WERI-Rb-1 (cell line): ENCODE results near the gene POLR2F.
"Not testable (repeated sequence)": the region's sequence is repeated elsewhere in the genome, so short reads cannot be mapped to it uniquely, and the experiment has no call there.

ENCODE experiments used
- DNase-seq: peaks from one replicate; pipeline ENCODE4 v3.0.0-alpha.2; 2020
- H3K27ac ChIP-seq: fragments of 250-450 bp; sonication (Bioruptor Pico); 2 replicates; pipeline ENCODE4 v1.5.1; 2020; ENCODE audit warnings: mild to moderate bottlenecking, moderate library complexity
- H3K27me3 ChIP-seq: fragments of 250-450 bp; sonication (Bioruptor Pico); 2 replicates; pipeline ENCODE4 v1.5.1; 2021; ENCODE audit warnings: mild to moderate bottlenecking, low read depth, moderate library complexity; ENCODE audit not compliant: insufficient read depth, severe bottlenecking
- H3K36me3 ChIP-seq: fragments of 250-450 bp; sonication (Bioruptor Pico); 2 replicates; pipeline ENCODE4 v1.5.1; 2020; ENCODE audit warnings: mild to moderate bottlenecking, moderate library complexity
- H3K4me3 ChIP-seq: 2 replicates; pipeline ENCODE4 v1.5.1; 2011; ENCODE audit warnings: low read depth, mild to moderate bottlenecking, control low read depth, low read length
- H3K9me3 ChIP-seq: fragments of 250-450 bp; sonication (Bioruptor Pico); 2 replicates; pipeline ENCODE4 v1.5.1; 2021; ENCODE audit warnings: mild to moderate bottlenecking, moderate library complexity; ENCODE audit not compliant: severe bottlenecking
- TF ChIP-seq, protein P1 (sequence below): IDR thresholded peaks from 2 replicates; pipeline ENCODE4 v1.5.1; 2011; ENCODE audit warnings: low read depth, mild to moderate bottlenecking, control low read depth, inconsistent platforms, low read length

The POLR2F gene

DNA sequence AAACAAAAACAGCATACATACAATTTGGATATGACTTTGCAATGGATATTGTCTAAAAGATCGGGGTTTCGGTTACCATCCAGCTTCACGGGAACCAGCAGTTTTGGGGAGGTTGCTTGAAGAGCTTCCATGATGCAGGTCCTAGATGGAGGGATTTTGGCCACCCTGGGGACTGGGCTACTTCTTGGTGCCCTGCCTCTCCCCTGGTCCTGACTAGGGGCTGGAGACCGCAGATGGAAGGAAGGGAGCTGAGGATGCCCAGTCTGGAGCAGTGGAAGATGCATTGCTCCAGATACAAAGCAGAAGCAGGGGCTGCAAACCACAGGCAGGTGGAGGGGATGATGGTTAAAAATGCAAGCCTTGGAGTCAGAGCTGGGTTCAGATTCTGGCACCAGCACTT lies 17.4 kb downstream of the POLR2F start:
- Histone ChIP-seq H3K9me3 (no peaks in the 10 kb centered on the region), H3K27ac (no peak overlapping the region), H3K36me3 (peaks cover 19% of the 10 kb centered on the region), H3K27me3 (no peaks in the 10 kb centered on the region), H3K4me3 (no peak overlapping the region)
- no peak for DNase-seq
- TF ChIP-seq, protein P1, sequence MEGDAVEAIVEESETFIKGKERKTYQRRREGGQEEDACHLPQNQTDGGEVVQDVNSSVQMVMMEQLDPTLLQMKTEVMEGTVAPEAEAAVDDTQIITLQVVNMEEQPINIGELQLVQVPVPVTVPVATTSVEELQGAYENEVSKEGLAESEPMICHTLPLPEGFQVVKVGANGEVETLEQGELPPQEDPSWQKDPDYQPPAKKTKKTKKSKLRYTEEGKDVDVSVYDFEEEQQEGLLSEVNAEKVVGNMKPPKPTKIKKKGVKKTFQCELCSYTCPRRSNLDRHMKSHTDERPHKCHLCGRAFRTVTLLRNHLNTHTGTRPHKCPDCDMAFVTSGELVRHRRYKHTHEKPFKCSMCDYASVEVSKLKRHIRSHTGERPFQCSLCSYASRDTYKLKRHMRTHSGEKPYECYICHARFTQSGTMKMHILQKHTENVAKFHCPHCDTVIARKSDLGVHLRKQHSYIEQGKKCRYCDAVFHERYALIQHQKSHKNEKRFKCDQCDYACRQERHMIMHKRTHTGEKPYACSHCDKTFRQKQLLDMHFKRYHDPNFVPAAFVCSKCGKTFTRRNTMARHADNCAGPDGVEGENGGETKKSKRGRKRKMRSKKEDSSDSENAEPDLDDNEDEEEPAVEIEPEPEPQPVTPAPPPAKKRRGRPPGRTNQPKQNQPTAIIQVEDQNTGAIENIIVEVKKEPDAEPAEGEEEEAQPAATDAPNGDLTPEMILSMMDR = no peak

DNA sequence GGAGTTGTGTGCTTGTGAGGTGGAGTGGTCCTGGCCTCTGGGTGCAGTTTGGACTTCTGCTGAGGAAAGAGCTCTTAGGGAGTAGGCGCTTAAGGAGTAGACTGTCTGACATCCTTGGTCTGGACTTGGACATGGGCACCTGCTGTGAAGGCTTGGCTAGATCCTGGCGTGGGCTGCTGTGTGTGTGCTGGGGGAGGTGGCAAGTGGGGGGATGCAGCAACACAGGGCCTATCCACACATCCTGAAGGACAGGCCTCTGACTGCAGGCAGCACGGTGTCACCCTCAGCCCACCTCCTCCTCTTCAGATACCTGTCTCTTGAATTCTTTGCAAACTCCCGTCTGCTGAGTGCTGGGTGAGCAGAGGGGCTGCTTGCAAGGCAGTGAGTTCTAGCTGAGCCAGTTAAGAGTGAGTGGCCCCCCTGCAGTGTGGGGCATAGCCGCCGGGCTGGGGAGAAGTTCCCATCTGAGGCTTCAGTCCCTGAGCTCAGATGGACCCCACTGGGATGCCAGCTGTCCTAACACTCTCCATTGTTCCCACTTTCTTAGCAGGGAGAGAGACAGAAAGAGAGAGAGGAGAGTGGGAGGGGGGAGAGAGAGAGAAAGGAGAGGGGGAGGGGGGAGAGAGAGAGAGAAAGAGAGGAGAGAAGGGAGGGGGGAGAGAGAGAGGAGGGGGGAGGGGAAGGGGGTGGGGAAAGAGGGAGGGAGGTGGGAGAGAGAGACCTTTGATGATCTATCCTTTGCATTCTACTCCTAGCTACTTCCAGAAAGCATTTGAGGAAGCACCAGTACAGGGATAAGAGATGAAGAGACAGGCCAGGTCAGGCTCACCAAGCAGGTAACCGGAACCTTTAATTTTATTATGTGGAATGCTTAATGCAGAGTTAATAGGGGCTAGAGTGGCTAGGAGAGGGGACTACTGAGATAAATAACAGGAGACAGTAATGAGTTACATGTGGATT lies 18.3 kb downstream of the POLR2F start:
- H3K9me3 ChIP-seq = no peaks in the 10 kb centered on the region
- H3K4me3 ChIP-seq = no peak overlapping the region
- no peak for DNase-seq
- no peaks in the 10 kb centered on the region for H3K27me3 ChIP-seq
- H3K36me3 ChIP-seq = peaks cover 19% of the 10 kb centered on the region
- TF ChIP-seq, protein P1 = no peak
- no peak overlapping the region for H3K27ac ChIP-seq

DNA sequence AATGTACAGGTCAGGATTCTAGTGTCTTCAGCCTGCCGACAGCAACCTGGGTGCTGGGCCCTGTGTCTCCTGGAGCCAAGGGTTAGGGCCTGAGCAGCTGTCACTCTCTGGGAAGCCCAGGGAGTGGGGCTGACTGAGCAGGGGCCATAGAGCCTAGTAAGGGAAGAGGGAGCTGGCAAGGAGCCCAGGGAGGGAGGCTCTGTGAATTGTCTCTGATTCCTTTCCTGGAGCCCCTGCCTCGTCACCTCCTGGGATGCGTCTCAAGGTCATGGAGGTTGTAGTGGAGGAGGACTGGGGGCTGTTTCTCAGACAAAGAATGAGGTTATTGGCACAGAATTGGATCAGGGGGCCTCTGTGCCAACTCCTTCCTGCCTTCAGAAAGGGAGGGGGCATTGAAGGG lies 19.0 kb downstream of the POLR2F start:
- no peaks in the 10 kb centered on the region for H3K9me3 ChIP-seq
- TF ChIP-seq, protein P1 = no peak
- no peaks in the 10 kb centered on the region for H3K27me3 ChIP-seq
- no peak overlapping the region for H3K4me3 ChIP-seq
- no peak overlapping the region for H3K27ac ChIP-seq
- peaks cover 12% of the 10 kb centered on the region for H3K36me3 ChIP-seq
- DNase-seq = no peak

DNA sequence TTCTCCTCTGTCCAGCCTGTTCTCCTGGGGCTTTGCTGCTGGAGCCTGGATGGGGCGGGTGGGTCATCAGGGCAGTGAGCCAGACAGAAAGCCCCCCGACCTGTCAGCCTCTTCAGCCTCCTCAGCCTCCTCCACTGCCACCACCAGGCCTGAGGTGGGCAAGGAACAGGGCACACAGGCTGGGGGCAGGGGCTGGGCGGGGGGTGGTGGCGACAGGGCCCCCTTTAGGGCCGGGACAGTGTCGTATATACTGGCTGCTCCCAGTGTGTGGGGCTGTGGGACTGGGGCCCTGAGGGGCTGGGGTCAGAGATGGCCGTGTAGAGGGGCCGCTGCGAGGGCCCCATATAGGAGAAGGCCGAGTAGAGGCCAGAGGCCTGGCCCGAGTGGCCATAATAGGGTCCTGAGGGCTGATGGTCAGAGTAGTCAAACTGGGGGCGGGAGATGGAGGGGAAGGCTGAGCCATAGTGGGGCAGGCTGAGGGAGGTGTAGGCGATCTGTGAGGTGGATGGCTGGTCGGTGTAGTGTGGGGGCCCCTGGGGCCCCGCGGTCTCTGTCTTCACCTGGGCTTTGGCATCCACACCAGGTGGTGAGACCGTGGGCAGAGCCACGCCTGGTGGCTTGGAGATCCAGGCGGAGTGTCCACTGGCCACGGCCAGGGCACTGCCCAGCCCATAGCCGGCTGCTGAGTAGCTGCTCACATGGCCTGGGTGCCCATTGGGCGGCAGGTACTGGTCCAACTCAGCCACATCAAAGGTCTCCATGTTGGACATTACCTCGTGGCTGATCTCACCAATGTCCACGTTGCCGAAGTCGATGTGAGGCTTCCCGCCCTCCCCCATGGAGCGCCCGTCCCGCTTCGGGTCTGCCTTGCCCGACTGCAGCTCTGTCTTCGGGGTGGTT lies 20.0 kb downstream of the POLR2F start:
- no peak for DNase-seq
- H3K4me3 ChIP-seq = no peak overlapping the region
- H3K36me3 ChIP-seq = peaks cover 2% of the 10 kb centered on the region

DNA sequence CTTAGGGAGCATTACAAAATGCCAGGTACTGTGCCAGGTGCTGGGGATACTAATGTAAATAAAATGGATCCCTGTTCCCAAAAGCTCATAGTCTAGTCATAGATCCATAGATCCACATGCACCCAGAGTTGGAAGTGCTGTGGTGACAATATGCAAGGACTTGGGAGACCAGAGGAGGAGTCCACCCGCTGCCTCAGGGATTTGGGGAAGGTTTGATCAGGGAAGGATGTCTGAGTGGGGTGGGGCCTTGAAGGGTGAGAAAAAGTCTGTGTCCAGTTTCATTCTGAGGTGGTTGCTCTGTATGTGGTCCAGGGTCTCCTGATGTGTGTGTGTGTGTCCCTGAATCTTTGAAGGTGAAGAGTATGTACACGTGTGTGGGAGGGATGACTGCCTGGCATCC lies 21.7 kb downstream of the POLR2F start:
- H3K27ac ChIP-seq = no peak overlapping the region
- H3K36me3 ChIP-seq = no peaks in the 10 kb centered on the region; the same call in none of the 2 replicates
- TF ChIP-seq, protein P1 = no peak
- no peak overlapping the region for H3K4me3 ChIP-seq
- H3K27me3 ChIP-seq = no peaks in the 10 kb centered on the region
- DNase-seq = no peak
- H3K9me3 ChIP-seq = no peaks in the 10 kb centered on the region

More for the DNA sequence above, 20.0 kb downstream of the POLR2F start:
- TF ChIP-seq, protein P1 = no peak
- no peak overlapping the region for H3K27ac ChIP-seq
- no peaks in the 10 kb centered on the region for H3K27me3 ChIP-seq
- H3K9me3 ChIP-seq = no peaks in the 10 kb centered on the region

DNA sequence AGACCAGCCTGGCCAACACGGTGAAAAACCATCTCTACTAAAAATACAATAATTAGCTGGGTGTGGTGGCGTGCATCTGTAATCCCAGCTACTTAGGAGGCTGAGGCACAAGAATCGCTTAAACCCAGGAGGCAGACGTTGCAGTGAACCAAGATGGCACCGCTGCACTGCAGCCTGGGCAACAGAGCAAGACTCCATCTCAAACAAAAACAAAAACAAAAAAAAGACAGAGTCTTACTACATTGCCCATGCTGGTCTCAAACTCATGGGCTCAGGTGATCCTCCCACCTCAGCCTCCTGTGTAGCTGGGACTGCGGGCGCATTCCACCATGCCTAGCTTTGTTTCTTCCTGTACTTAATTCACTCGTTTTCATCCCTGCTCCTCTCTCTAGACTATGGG lies 22.5 kb downstream of the POLR2F start:
- H3K36me3 ChIP-seq, H3K4me3 ChIP-seq, H3K27ac ChIP-seq, H3K9me3 ChIP-seq, H3K27me3 ChIP-seq, DNase-seq: not testable (repeated sequence)
